Superior temporal gyrus (tissue), 1 donor: Measurements from ENCODE around the gene ATP5IF1.

Experiments used
- DNase-seq: peaks from one replicate; pipeline ENCODE4 v3.0.0-alpha.2; 2016; ENCODE audit errors: extremely low spot score

ATP5IF1 gene

DNA sequence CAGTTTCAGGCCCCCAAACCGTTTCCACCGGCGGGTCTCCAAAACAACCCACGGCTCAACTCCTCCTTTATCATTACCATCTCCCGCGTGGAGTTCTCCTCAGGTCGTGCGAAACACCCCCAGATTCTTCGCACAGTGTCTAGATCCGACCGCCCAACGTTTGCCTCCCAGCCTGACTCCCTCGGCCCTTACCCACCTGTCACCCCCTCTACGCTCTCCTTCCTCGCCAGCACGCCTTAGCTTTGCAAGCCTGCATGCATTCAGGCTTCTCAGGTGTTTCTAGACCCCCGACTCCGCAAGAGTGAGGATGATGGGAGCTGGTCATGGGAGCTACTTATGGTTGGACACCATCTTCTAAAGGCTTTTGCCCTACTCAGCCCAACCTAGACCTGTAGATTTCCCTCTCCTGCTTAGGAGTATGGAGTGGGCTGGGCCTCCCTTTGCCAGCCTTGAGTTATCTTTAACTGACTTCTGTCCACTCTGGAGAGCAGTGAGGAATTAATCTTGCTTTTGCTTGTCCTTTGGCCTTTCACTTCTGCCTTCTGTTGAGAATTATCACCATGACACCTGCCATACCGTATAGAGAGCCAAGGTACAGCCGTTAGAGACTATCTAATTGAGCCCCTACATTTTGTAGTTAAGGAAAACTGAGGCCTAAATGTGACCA, 865 bp downstream of the ATP5IF1 start:
- no peak for DNase-seq

GRCh38 chr1:28239004-28239403, 3.1 kb downstream of the ATP5IF1 start:
- DNase-seq, result no peak

GRCh38 chr1:28240024-28240423, 4.1 kb downstream of the ATP5IF1 start:
- DNase-seq, result no peak

DNA sequence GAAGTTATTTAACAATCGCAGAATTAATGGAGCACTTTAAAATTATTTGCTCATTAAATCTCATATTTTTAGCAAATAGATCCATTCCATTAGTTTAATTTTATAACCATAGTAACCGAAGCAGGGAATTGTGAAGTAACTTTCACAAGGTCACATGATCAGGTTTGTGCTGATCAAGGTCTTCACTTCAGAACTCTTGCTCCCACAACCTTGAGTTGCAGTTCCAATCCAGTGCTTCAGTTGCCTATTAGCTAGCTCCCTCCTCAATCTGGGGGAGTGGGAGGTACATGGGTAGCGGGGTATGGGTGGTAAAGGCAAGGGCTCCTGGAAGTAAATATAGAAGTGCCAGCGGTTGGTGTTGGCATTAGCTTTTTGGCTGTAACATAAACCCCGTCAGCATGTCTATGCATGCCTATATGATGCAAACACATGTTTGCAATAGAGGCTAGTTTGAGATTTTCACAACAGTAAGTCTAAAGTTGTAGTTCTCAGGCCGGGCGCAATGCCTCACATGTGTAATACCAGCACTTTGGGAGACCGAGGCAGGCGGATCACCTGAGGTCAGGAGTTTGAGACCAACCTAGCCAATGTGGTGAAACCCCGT, 5.8 kb downstream of the ATP5IF1 start:
- DNase-seq, result no peak

- no peak for DNase-seq
Observed at GRCh38 chr1:28243685-28244311, 7.9 kb downstream of the ATP5IF1 start.

DNA sequence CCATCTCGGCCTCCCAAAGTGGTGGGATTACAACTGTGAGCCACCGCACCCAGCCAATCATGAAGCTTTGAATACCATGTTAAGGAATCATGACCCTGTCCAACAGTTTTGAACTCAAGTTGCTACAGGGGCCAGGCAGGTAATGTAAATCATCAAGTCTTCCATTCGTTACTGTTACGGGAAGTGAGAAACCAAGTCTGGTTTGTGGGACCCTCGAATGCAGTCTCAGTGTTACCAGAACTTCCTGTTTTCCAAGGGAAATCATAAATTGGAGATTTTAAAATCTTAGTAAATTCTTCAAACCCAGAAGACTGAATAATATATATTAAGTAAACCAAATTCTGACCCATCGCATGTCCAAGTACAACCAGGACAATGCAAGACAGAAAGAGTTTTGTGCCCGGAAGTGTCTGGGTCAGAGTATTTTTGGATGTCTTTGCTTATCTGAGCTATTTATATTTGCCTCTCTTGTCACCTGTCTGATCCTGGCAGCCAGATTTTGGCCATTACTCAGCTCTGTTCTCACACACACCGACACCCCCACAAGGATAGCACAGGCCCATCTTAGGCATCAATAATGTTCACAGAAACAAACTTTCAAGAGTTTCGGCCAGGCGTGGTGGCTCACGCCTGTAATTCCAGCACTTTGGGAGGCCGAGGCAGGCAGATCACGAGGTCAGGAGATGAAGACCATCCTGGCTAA, 8.8 kb downstream of the ATP5IF1 start:
- no peak for DNase-seq

DNA sequence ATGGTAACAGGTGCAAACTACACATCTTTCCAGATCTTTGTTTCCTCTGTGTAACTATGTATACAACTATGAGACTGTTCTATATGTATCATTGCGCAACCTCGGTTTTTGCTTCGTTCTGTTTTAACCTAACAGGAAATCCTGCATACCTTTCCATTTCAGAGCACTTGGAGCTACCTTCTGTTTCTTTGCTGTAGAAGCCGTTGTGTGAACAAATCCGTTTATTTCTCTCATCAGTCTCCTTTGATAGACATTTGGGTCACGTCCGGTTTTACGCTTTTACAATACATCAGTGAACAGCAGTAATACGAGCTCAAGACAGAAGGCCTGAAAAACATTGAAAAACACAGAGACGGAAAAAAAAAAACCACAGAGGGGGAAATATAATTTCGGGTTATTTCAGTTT, 10.5 kb downstream of the ATP5IF1 start:
- DNase-seq, result peak; percentile 45

GRCh38 chr1:28247612-28248272, 11.8 kb downstream of the ATP5IF1 start:
- DNase-seq, result no peak

DNA sequence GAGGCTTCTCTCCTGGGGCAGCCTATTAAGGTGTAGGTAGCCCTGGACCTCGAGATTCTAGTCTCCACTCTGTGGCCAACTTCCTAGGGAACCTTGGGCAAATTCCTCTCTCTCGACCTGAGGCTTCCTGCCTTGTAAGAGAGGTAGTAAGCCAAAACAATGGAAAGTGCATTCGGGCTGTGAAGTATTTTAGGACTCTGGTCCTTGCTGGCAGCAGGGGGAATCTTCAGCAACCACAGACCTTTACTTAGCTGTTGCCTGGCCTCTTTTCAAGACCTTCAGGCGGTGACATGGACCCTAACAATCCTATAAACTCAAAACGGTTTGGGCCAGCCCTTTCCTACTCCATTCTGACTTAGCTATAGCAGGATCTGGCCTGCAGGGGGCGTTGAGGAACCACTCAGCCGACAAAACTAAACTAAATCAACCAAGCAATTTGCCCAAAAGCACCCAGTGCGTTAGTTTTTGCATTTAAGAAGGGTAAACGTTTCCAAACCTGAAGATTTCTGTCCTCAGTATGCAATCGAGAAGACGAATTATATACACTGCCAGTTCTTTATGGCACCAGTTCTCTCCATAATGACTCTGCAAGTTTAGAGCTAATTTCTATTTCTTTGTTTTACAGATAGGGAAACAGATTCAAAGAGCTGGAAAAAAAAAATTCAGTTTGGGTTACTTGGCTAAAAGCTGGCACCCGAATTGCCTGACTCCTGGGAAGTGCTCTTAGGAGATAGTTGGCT, 12.5 kb downstream of the ATP5IF1 start:
- DNase-seq, result peak; percentile 91

DNA sequence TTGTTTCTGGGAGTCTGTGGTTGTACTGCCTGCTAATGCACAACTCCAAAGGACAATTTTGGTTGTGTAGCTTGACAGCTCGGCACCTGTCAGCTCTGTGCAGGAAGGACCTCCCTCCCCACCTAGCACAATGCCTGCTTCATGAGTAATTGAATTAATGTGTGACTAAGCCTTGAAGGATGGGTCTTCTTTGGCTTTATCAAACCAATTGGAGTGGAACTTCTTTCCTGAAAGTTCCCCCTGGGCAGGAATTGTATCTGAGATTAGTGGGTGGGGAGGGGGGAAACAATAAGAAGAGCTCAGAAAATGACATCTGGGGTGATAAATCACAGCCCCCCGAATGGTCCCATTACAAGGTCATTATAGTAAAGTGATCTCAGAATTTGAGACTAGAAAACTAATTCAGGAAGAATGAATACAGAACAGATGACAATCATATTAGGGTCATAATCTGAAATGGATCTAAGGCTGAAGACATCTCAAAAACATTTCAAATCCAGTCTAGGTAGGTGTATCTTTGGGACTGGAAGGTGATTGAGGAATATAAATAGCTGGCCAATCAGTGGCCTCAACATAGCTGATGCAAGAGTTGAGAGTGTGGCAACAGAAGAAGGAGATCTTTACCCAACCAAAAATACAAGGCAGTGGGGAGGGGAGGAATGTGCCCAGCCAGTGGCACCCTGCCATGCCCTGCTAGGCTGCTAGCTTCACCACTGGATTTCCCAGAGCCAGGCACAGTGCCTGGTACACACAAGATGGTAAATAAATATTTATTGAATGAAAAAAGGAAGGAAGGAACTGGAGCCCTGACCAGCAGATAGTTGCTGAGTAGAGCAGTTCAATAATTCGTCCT, 13.3 kb downstream of the ATP5IF1 start:
- DNase-seq, result no peak

DNA sequence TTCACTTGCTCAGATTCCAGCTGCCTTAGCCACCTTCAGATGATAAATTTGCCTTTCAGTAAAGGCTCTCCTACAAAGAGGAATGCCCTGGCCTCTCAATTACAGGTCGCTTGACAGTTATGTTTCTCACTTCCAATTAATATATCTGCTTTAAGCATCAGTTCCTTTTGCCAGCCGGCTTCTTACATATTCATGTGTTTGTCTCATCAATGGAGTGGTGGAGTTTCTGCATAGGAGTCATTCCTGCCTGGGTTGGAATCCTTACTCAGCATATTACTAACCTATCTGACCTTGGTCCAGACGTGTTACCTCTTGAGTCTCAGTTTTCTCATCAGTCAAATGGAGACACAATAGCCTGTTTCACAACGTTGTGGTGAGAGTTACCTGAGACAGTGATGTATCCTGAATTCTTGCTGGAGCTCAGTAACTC, 14.0 kb downstream of the ATP5IF1 start:
- no peak for DNase-seq

DNA sequence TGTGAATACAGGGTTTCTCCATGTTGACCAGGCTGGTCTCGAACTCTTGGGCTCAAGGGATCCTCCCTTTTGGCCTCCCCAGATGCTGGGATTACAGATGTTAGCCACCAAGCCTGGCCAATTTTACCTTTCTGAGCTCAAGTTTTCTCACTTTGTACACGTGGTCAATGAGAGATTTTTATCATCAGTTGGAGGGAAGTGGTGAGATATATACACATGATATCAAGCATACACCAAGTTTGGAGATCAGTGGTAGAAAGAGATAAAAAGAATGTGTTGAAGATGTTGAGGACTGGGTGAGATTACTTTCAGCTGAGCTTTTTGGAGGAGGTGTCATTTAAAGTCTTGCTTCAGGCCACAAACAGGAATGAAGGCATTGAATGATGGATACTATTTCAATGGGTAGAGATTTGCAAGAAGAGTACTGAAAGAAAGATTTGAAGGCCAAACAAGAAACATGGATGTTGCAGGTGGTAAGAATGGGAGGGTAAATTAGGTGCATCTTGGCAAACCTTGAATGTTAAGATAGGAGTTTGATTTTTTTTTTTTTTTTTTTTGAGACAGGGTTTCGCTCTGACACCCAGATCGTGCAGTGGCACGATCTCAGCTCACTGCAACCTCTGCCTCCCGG, 20.4 kb downstream of the ATP5IF1 start:
- no peak for DNase-seq

- DNase-seq, result no peak
Observed at GRCh38 chr1:28257736-28258135, 21.8 kb downstream of the ATP5IF1 start.

- DNase-seq, result no peak
Observed at GRCh38 chr1:28258628-28259251, 22.8 kb downstream of the ATP5IF1 start.

GRCh38 chr1:28259252-28259933, 23.5 kb downstream of the ATP5IF1 start, which contains the start of gene SESN2:
TSS of gene SESN2 (plus strand) at chr1:28259518. CDS start at chr1:28259848, 330 bp downstream.
- DNase-seq, result peak; percentile 99

GRCh38 chr1:28259934-28260802, 24.2 kb downstream of the ATP5IF1 start:
- no peak for DNase-seq

DNA sequence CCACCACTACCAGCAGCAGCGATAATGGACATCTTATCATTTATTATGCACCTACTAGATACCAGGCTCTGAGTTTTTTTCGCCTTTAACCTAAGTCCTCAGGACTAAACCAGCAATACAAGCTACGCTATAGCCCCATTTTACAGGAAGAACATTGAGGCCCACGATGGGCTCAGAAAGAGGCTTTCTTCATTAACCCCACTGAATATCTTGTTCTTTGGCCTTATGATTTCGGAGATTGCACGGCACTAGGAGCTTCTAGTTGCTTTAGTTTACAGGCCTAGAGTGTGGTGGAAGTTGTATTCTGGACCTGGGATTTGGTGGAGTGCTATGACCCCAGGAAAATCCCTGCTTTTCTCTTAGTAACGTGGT, 24.9 kb downstream of the ATP5IF1 start:
- DNase-seq, result no peak

DNA sequence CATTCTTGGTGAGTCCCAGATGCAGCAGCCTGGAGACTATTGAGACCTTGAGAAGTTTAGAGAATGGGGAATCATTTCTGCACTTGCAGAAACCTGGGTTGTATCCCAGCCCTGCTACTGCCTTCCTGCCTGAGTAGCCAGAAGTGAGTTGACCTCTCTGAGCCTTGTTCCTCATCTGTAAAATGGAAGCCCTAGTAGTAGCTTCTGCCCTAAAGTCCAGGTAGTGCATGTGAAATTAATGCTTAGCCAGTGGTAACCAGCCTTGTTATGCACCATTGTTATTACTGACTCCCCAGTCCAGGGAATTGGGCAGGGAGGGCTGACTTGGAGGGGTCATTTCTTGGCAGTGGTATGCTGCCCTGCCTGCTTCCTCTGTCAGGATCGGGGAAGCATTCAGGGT, 29.0 kb downstream of the ATP5IF1 start:
- DNase-seq, result no peak
